Body of pancreas (tissue), 4 donors: ENCODE results near the gene NKIRAS1.

Experiments used
- CTCF ChIP-seq, 7 experiments: fragments of 450-650 bp in 4 of 7; fragments of 200-600 bp in 3 of 7; sonication (generic) in 3 of 7; IDR thresholded peaks; one replicate each; pipeline ENCODE4 v1.5.1; 2016 to 2019; ENCODE audit warnings: antibody characterized with exemption in 7 of 7
- POLR2A ChIP-seq, 3 donors: fragments of 450-650 bp; IDR thresholded peaks; one replicate each; pipeline ENCODE4 v1.6.1; 2016; ENCODE audit warnings: antibody characterized with exemption in 3 of 3, mild to moderate bottlenecking in 2 of 3

- TF ChIP-seq POLR2A (IDR thresholded peaks at IDR 0.05) (no peak), CTCF (IDR thresholded peaks at IDR 0.05) (no peak)
Observed at GRCh38 chr3:23859012-23859743, 57.6 kb downstream of the NKIRAS1 start.
